Fibroblast of villous mesenchyme (primary cell): ENCODE results near the gene TOMM34. TPM values are rescaled to one million over a fixed set of nuclear protein-coding genes. Genes with fewer than 3 reads are reported as not detected.

Experiments used
- DNase-seq: peaks from one replicate; pipeline ENCODE4 v3.0.0-alpha.2; 2010; ENCODE audit warnings: low read depth
- H3K4me3 ChIP-seq: 2 replicates; pipeline ENCODE4 v1.5.1; 2011; ENCODE audit warnings: low read depth, mild to moderate bottlenecking, low read length
- small RNA-seq: library from RNA; depleted of rRNA; stranded (forward); fragments of <200 nt; gene quantifications from one replicate; pipeline ENCODE3, GENCODE V24; 2012
- total RNA-seq: library from RNA; depleted of rRNA; stranded (reverse); fragments of >200 nt; gene quantifications from 2 replicates; pipeline ENCODE4 v1.2.3, GENCODE V29; 2012
- TF ChIP-seq, protein P1 (sequence below): IDR thresholded peaks from 2 replicates; pipeline ENCODE4 v1.5.1; 2012; ENCODE audit warnings: low read depth, mild to moderate bottlenecking, low read length; ENCODE audit not compliant: insufficient read depth

TOMM34 gene
- total RNA-seq, 1 donor, result 22.0 TPM

DNA sequence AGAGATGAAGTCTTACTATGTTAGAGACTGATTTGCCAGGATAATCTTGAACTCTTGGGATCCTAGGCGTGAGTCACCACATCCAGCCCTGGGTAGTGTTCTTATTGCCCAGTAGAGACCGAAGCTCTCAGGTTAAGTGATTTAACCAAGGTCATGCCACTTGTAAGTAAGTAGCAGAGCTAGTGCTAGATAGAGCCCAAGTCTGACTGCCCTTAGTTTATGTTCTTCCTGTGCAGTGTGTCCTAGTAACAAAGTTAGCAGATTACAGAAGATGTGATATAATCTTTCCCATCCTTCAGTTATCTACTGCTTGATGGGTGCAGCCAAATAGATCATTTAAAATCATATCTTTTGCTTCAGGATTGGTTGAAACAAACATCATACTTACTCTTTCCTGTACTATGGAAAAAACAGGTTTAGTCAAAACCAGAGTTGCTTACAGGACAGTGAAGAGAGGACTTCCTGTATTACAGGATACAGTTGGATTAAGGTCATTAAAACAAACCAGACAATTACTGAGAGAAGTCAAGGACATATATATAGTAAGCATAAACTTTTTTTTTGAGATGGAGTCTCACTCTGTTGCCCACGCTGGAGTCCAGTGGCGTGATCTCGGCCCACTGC lies 59.9 kb downstream of the TOMM34 start:
- TF ChIP-seq, protein P1, sequence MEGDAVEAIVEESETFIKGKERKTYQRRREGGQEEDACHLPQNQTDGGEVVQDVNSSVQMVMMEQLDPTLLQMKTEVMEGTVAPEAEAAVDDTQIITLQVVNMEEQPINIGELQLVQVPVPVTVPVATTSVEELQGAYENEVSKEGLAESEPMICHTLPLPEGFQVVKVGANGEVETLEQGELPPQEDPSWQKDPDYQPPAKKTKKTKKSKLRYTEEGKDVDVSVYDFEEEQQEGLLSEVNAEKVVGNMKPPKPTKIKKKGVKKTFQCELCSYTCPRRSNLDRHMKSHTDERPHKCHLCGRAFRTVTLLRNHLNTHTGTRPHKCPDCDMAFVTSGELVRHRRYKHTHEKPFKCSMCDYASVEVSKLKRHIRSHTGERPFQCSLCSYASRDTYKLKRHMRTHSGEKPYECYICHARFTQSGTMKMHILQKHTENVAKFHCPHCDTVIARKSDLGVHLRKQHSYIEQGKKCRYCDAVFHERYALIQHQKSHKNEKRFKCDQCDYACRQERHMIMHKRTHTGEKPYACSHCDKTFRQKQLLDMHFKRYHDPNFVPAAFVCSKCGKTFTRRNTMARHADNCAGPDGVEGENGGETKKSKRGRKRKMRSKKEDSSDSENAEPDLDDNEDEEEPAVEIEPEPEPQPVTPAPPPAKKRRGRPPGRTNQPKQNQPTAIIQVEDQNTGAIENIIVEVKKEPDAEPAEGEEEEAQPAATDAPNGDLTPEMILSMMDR, result no peak
- H3K4me3 ChIP-seq, result no peak overlapping the region
- no peak for DNase-seq

- TF ChIP-seq, protein P1, result no peak
- H3K4me3 ChIP-seq, result no peak overlapping the region
- no peak for DNase-seq
Measured at GRCh38 chr20:44897133-44897532, 63.1 kb downstream of the TOMM34 start.

- TF ChIP-seq, protein P1, result no peak
- H3K4me3 ChIP-seq, result no peak overlapping the region
- DNase-seq, result peak; percentile 72
Measured at GRCh38 chr20:44896583-44896982, 63.6 kb downstream of the TOMM34 start.

DNA sequence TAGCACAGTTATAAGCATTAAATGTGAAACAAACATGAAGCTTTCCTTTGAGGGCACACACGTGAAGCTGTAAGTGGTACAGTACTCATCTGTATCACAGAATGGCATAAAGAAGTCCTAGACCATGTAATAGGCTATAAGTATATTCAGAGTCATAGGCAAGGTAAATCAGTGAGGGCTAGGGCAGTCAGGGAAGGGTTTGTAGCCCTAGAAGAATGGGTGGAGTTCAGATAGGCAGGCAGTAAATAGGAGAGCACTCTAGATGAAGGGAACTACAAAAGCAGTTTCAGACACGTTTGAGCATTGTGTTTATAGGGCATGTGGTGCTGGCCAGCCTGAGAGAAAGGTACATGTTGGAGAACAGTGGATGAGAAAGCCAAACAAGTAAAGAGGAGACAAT lies 65.2 kb downstream of the TOMM34 start:
- TF ChIP-seq, protein P1, result no peak
- no peak for DNase-seq
- H3K4me3 ChIP-seq, result no peak overlapping the region

Small RNA genes within 50 kb of the gene (small RNA-seq; reads per million reads assigned to genes)
- gene RF00019, result not detected

Other genes starting within 250 kb of the TOMM34 start
- 0.32 and 1.7 TPM in 2 replicates for gene CCN5, start 245.0 kb downstream of the TOMM34 start, total RNA-seq
- gene KCNK15, start 214.5 kb downstream of the TOMM34 start, total RNA-seq, result 0.32 and 1.7 TPM in 2 replicates
- gene RIMS4, start 149.9 kb downstream of the TOMM34 start, total RNA-seq, result under 0.01 TPM in 1 of 2 replicates, not detected in the other
- 93.7 and 147 TPM in 2 replicates for gene YWHAB, start 74.7 kb downstream of the TOMM34 start, total RNA-seq
- gene PABPC1L, start 50.3 kb downstream of the TOMM34 start, total RNA-seq, result 10.8 and 11.0 TPM in 2 replicates
- gene STK4, start 6.1 kb upstream of the TOMM34 start, total RNA-seq, result 28.0 and 35.8 TPM in 2 replicates
- gene KCNS1, start 140.7 kb upstream of the TOMM34 start, total RNA-seq, result 0.86 and 1.3 TPM in 2 replicates
- not detected in 2 replicates for gene WFDC5, start 154.8 kb upstream of the TOMM34 start, total RNA-seq
- gene WFDC12, start 164.1 kb upstream of the TOMM34 start, total RNA-seq, result not detected in 2 replicates
- gene PI3, start 214.5 kb upstream of the TOMM34 start, total RNA-seq, result not detected in 2 replicates
- not detected in 2 replicates for gene SEMG1, start 246.6 kb upstream of the TOMM34 start, total RNA-seq